Loucy (cell line): ENCODE measurements around the gene RMC1.
"Not testable (repeated sequence)": the region's sequence is repeated elsewhere in the genome, so short reads cannot be mapped to it uniquely, and the experiment has no call there.

Experiments used
- H2AFZ ChIP-seq: fragments of 200-600 bp; sonication (generic); 2 replicates; pipeline ENCODE4 v1.6.0; 2016; ENCODE audit warnings: antibody characterized with exemption, mild to moderate bottlenecking, low read length, moderate library complexity
- H3F3A ChIP-seq: fragments of 200-600 bp; 2 replicates; pipeline ENCODE4 v1.6.0; 2016; ENCODE audit warnings: antibody characterized with exemption, low read depth, mild to moderate bottlenecking
- H3K27me3 ChIP-seq: fragments of 200-600 bp; sonication (generic); 2 replicates; pipeline ENCODE4 v1.6.1; 2014; ENCODE audit warnings: low read length, mild to moderate bottlenecking; ENCODE audit not compliant: insufficient read depth, poor library complexity, severe bottlenecking
- H3K36me3 ChIP-seq: fragments of 200-600 bp; sonication (generic); 2 replicates; pipeline ENCODE4 v1.6.1; 2016; ENCODE audit warnings: low read length; ENCODE audit not compliant: insufficient read depth
- H3K4me1 ChIP-seq: fragments of 200-600 bp; sonication (generic); 2 replicates; pipeline ENCODE4 v1.5.1; 2014; ENCODE audit warnings: low read length, mild to moderate bottlenecking; ENCODE audit not compliant: insufficient read depth, poor library complexity, severe bottlenecking
- H3K4me2 ChIP-seq: fragments of 200-600 bp; sonication (generic); 2 replicates; pipeline ENCODE4 v1.6.0; 2014; ENCODE audit warnings: antibody characterized with exemption, low read length, low read depth, mild to moderate bottlenecking; ENCODE audit not compliant: poor library complexity, severe bottlenecking
- H3K4me3 ChIP-seq: fragments of 200-600 bp; sonication (generic); 2 replicates; pipeline ENCODE4 v1.5.1; 2014; ENCODE audit warnings: low read length, mild to moderate bottlenecking, mixed read lengths; ENCODE audit not compliant: poor library complexity, severe bottlenecking
- H3K79me2 ChIP-seq: fragments of 200-600 bp; sonication (generic); 2 replicates; pipeline ENCODE4 v1.6.1; 2014; ENCODE audit warnings: low read length; ENCODE audit not compliant: insufficient read depth
- H3K9ac ChIP-seq: fragments of 200-600 bp; sonication (generic); 2 replicates; pipeline ENCODE4 v1.6.0; 2014; ENCODE audit warnings: mild to moderate bottlenecking, low read depth, low read length, moderate library complexity; ENCODE audit not compliant: poor library complexity, severe bottlenecking
- H3K9me2 ChIP-seq: fragments of 200-600 bp; sonication (generic); replicated peaks from 2 replicates; pipeline ENCODE4 v1.6.1; 2016; ENCODE audit warnings: low read depth, low read length, mixed read lengths
- H3K9me3 ChIP-seq: fragments of 200-600 bp; sonication (generic); 2 replicates; pipeline ENCODE4 v1.6.1; 2014; ENCODE audit warnings: mild to moderate bottlenecking, antibody characterized with exemption, low read length, low read depth; ENCODE audit not compliant: insufficient read depth
- H4K20me1 ChIP-seq: fragments of 200-600 bp; sonication (generic); 2 replicates; pipeline ENCODE4 v1.6.0; 2014; ENCODE audit warnings: antibody characterized with exemption, low read length, mild to moderate bottlenecking; ENCODE audit not compliant: insufficient read depth, poor library complexity, severe bottlenecking
- CTCF ChIP-seq: fragments of 200-600 bp; sonication (generic); conservative IDR thresholded peaks from 2 replicates; pipeline ENCODE4 v1.5.1; 2014; ENCODE audit warnings: mild to moderate bottlenecking, antibody characterized with exemption, low read length
- EZH2phosphoT487 ChIP-seq: fragments of 200-600 bp; IDR thresholded peaks from 2 replicates; pipeline ENCODE4 v1.6.1; 2018; ENCODE audit warnings: antibody characterized with exemption, mild to moderate bottlenecking, moderate library complexity, borderline replicate concordance

RMC1 gene

GRCh38 chr18:23575309-23575651, 72.0 kb downstream of the RMC1 start:
- peaks cover 18% of the 10 kb centered on the region; the same call in 1 of the 2 replicates for H3K79me2 ChIP-seq
- H3K4me1 ChIP-seq: peaks cover 17% of the 10 kb centered on the region
- peaks cover 20% of the 10 kb centered on the region; the same call in 1 of the 2 replicates for H3K36me3 ChIP-seq
- H3K9me3 ChIP-seq: no peaks in the 10 kb centered on the region
- no peak overlapping the region for H3K4me3 ChIP-seq
- no peak overlapping the region for H2AFZ ChIP-seq
- H3K9me2 ChIP-seq: no peaks in the 10 kb centered on the region
- no peaks in the 10 kb centered on the region for H3F3A ChIP-seq
- no peak overlapping the region for H3K4me2 ChIP-seq
- TF ChIP-seq CTCF (no peak), EZH2phosphoT487 (no peak)
- H3K27me3 ChIP-seq: no peaks in the 10 kb centered on the region
- H3K9ac ChIP-seq: no peak overlapping the region
- H4K20me1 ChIP-seq: no peaks in the 10 kb centered on the region

GRCh38 chr18:23577521-23577920, 74.2 kb downstream of the RMC1 start:
- H3K36me3 ChIP-seq, H3K9ac ChIP-seq, H3K4me3 ChIP-seq, H3F3A ChIP-seq, H4K20me1 ChIP-seq, H3K4me2 ChIP-seq, H3K9me2 ChIP-seq, H2AFZ ChIP-seq, H3K27me3 ChIP-seq, H3K9me3 ChIP-seq: not testable (repeated sequence)
- Histone ChIP-seq H3K4me1 (peaks cover 39% of the 10 kb centered on the region), H3K79me2 (peaks cover 40% of the 10 kb centered on the region)

- no peaks in the 10 kb centered on the region for H3K9me2 ChIP-seq
- no peaks in the 10 kb centered on the region for H3F3A ChIP-seq
- H3K27me3 ChIP-seq: no peaks in the 10 kb centered on the region
- no peak overlapping the region for H3K4me2 ChIP-seq
- H3K79me2 ChIP-seq: peaks cover 47% of the 10 kb centered on the region
- H3K9me3 ChIP-seq: no peaks in the 10 kb centered on the region
- peaks cover 8% of the 10 kb centered on the region for H4K20me1 ChIP-seq
- no peak overlapping the region for H2AFZ ChIP-seq
- H3K4me1 ChIP-seq: peaks cover 46% of the 10 kb centered on the region
- H3K36me3 ChIP-seq: no peaks in the 10 kb centered on the region; the same call in 1 of the 2 replicates
- no peak overlapping the region for H3K4me3 ChIP-seq
- H3K9ac ChIP-seq: no peak overlapping the region
- TF ChIP-seq EZH2phosphoT487 (no peak), CTCF (no peak)
Measured at GRCh38 chr18:23578067-23578701, 74.9 kb downstream of the RMC1 start.
